ENCODE data around the gene CHRM5. TPM values are rescaled to one million over a fixed set of nuclear protein-coding genes. Genes with fewer than 3 reads are reported as not detected.

Gene CHRM5
- total RNA-seq, 2 donors from 2014 or later: not detected

GRCh38 chr15:34078900-34079299, 110.6 kb downstream of the CHRM5 start:
- no peaks in the 10 kb centered on the region for H3K36me3 ChIP-seq
- no peak for TF ChIP-seq CTCF (IDR thresholded peaks at IDR 0.05)
- no peaks in the 10 kb centered on the region for H3K9me3 ChIP-seq
- peak; percentile 31 for DNase-seq
- H3K4me1 ChIP-seq: no peaks in the 10 kb centered on the region
- no peak overlapping the region for H3K4me3 ChIP-seq
- H3K9ac ChIP-seq (ENCODE audit: low read depth in 2 of 2, low read length in 2 of 2): no peak overlapping the region
- no peaks in the 10 kb centered on the region for H3K27me3 ChIP-seq
- H3K27ac ChIP-seq: no peak overlapping the region
- intact Hi-C loops (cut with DNase I): no loop called here

- Histone ChIP-seq H3K4me1 (no peaks in the 10 kb centered on the region), H3K4me3 (no peak overlapping the region), H3K27ac (peak overlapping the region; percentile 61), H3K27me3 (no peaks in the 10 kb centered on the region), H3K36me3 (no peaks in the 10 kb centered on the region), H3K9ac (ENCODE audit: low read depth in 2 of 2, low read length in 2 of 2) (no peak overlapping the region), H3K9me3 (no peaks in the 10 kb centered on the region)
- DNase-seq: no peak
- TF ChIP-seq CTCF (IDR thresholded peaks at IDR 0.05): no peak
- intact Hi-C loops (cut with DNase I): no loop called here
These were observed 111.6 kb downstream of the CHRM5 start for GRCh38 chr15:34079904-34080303.

- H3K27me3 ChIP-seq: no peaks in the 10 kb centered on the region
- no peaks in the 10 kb centered on the region for H3K9me3 ChIP-seq
- no peak overlapping the region for H3K9ac ChIP-seq (ENCODE audit: low read depth in 2 of 2, low read length in 2 of 2)
- TF ChIP-seq CTCF (IDR thresholded peaks at IDR 0.05): no peak
- H3K4me1 ChIP-seq: no peaks in the 10 kb centered on the region
- intact Hi-C loops (cut with DNase I): no loop called here
- no peak overlapping the region for H3K4me3 ChIP-seq
- H3K27ac ChIP-seq: no peak overlapping the region
- DNase-seq: peak; percentile 55
- no peaks in the 10 kb centered on the region for H3K36me3 ChIP-seq
These were observed 115.8 kb downstream of the CHRM5 start for GRCh38 chr15:34084086-34084485.

GRCh38 chr15:34085746-34086145, 117.4 kb downstream of the CHRM5 start:
- no peaks in the 10 kb centered on the region for H3K27me3 ChIP-seq
- no peaks in the 10 kb centered on the region for H3K4me1 ChIP-seq
- no peak for TF ChIP-seq CTCF (IDR thresholded peaks at IDR 0.05)
- no peak for DNase-seq
- intact Hi-C loops (cut with DNase I): no loop called here
- no peaks in the 10 kb centered on the region for H3K9me3 ChIP-seq
- no peak overlapping the region for H3K27ac ChIP-seq
- H3K9ac ChIP-seq (ENCODE audit: low read depth in 2 of 2, low read length in 2 of 2): no peak overlapping the region
- no peak overlapping the region for H3K4me3 ChIP-seq
- no peaks in the 10 kb centered on the region for H3K36me3 ChIP-seq

GRCh38 chr15:34099914-34100313, 131.6 kb downstream of the CHRM5 start:
- Histone ChIP-seq H3K4me1 (peaks cover 12% of the 10 kb centered on the region), H3K4me3 (no peak overlapping the region), H3K27ac (no peak overlapping the region), H3K9ac (ENCODE audit: low read depth in 2 of 2, low read length in 2 of 2) (no peak overlapping the region), H3K36me3 (no peaks in the 10 kb centered on the region), H3K27me3 (no peaks in the 10 kb centered on the region), H3K9me3 (no peaks in the 10 kb centered on the region)
- intact Hi-C loops (cut with DNase I): no loop called here
- TF ChIP-seq CTCF (IDR thresholded peaks at IDR 0.05): no peak
- DNase-seq: no peak
